Caco-2 (cell line): ENCODE data around the gene LRRC2. TPM values are rescaled to one million over a fixed set of nuclear protein-coding genes. Genes with fewer than 3 reads are reported as not detected.

ENCODE experiments used
- BruUV-seq: library from RNA; stranded (reverse); fragments of 400-500 nt; replicated peaks from 2 replicates; lab custom pipeline; 2021; lab: Mats Ljungman, UMichigan
- CTCF ChIA-PET: fragments of 300-600 bp; sonication (Branson Sonifier 250); formaldehyde crosslinking; loops from one replicate; lab custom pipeline; 2022; ENCODE audit warnings: antibody characterized with exemption; lab: Charles Lee
- POLR2A ChIA-PET: fragments of 300-600 bp; sonication (Branson Sonifier 250); formaldehyde crosslinking; loops from one replicate; lab custom pipeline; 2022; ENCODE audit warnings: antibody characterized with exemption; lab: Charles Lee
- DNase-seq, 2 experiments: peaks; one replicate each; pipeline versions ENCODE4 v3.0.0 to v3.0.0-alpha.2; 2020 to 2022
- H3K27me3 ChIP-seq: replicated peaks from 2 replicates; pipeline ENCODE4 v1.6.0; 2011; ENCODE audit warnings: low read length; ENCODE audit not compliant: control insufficient read depth, insufficient read depth
- H3K36me3 ChIP-seq: 2 replicates; pipeline ENCODE4 v1.5.1; 2011; ENCODE audit warnings: low read length; ENCODE audit not compliant: control insufficient read depth, insufficient read depth
- H3K4me1 ChIP-seq: fragments of 250-450 bp; sonication (Bioruptor Pico); 2 replicates; pipeline ENCODE4 v1.5.1; 2020; ENCODE audit warnings: mild to moderate bottlenecking
- H3K4me3 ChIP-seq: 2 replicates; pipeline ENCODE4 v1.5.1; 2011; ENCODE audit warnings: low read depth, mild to moderate bottlenecking, control low read depth, low read length
- H3K9me3 ChIP-seq: fragments of 250-450 bp; sonication (Bioruptor Pico); 2 replicates; pipeline ENCODE4 v1.5.1; 2020; ENCODE audit warnings: mild to moderate bottlenecking, moderate library complexity
- H3K27ac Mint-ChIP-seq: one replicate; pipeline ENCODE4 v1.8.0; 2022; ENCODE audit warnings: mixed read lengths; ENCODE audit not compliant: unreplicated experiment
- H3K27me3 Mint-ChIP-seq: one replicate; pipeline ENCODE4 v1.8.0; 2022; ENCODE audit warnings: mixed read lengths; ENCODE audit not compliant: insufficient read depth, unreplicated experiment
- H3K36me3 Mint-ChIP-seq: one replicate; pipeline ENCODE4 v1.8.0; 2022; ENCODE audit warnings: mild to moderate bottlenecking, mixed read lengths; ENCODE audit not compliant: insufficient read depth, unreplicated experiment
- H3K4me1 Mint-ChIP-seq: one replicate; pipeline ENCODE4 v1.8.0; 2022; ENCODE audit warnings: low read depth, mixed read lengths; ENCODE audit not compliant: unreplicated experiment
- H3K4me3 Mint-ChIP-seq: one replicate; pipeline ENCODE4 v1.8.0; 2022; ENCODE audit warnings: mild to moderate bottlenecking, moderate library complexity, mixed read lengths; ENCODE audit not compliant: unreplicated experiment
- H3K9me3 Mint-ChIP-seq: one replicate; pipeline ENCODE4 v1.8.0; 2022; ENCODE audit warnings: mixed read lengths; ENCODE audit not compliant: unreplicated experiment
- intact Hi-C: fragments of 100-400 bp; cut with micrococcal nuclease; formaldehyde crosslinking; loops from one replicate; pipeline ENCODE4 v1.10.0; 2022; ENCODE audit not compliant: unreplicated experiment
- total RNA-seq: library from RNA; stranded (reverse); gene quantifications from 2 replicates; pipeline ENCODE4 v1.2.3, GENCODE V29; 2022
- TF ChIP-seq, protein P1 (sequence below), 2 experiments: fragments of 200-600 bp in 1 of 2; IDR thresholded peaks; 1 replicate in 1 of 2; 2 replicates in 1 of 2; pipeline versions ENCODE4 v1.5.1 to v1.8.0; 2011 to 2022; ENCODE audit warnings: antibody characterized with exemption in 1 of 2, control low read depth in 1 of 2, inconsistent platforms in 1 of 2, low read depth in 1 of 2, low read length in 1 of 2, mild to moderate bottlenecking in 1 of 2, moderate library complexity in 1 of 2; ENCODE audit not compliant: insufficient read depth in 1 of 2, severe bottlenecking in 1 of 2, unreplicated experiment in 1 of 2

LRRC2 gene
- total RNA-seq, 1 experiment from 2014 or later: 0.27 TPM

DNA sequence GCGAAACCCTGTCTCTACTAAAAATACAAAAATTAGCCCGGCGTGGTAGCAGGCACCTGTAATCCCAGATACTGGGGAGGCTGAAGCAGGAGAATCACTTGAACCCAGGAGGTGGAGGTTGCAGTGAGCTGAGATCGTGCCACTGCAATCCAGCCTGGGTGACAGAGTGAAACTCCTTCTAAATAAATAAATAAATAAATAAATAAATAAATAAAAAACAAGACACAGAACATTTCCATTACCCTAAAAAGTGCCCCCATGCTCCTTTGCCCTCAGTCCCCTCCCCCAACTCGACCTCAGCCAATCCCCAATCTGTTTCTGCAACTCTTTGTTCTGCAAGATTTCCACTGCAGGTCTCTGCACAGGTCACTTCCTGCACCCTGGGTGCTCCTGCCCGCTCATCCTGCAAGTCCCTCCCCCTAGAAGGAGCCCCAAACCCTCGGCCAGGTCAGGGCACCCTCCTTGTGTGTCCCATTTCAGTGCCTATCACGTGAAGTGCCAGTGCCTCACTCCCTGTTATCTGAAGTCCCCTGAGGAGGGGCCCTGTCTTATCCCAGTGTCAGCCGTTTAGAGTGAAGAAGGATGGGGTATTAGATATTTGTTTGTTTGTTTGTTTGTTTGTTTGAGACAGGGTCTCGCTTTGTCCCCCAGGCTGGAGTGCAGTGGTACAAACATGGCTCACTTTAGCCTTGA lies 47.4 kb upstream of the LRRC2 start:
- TF ChIP-seq, protein P1, sequence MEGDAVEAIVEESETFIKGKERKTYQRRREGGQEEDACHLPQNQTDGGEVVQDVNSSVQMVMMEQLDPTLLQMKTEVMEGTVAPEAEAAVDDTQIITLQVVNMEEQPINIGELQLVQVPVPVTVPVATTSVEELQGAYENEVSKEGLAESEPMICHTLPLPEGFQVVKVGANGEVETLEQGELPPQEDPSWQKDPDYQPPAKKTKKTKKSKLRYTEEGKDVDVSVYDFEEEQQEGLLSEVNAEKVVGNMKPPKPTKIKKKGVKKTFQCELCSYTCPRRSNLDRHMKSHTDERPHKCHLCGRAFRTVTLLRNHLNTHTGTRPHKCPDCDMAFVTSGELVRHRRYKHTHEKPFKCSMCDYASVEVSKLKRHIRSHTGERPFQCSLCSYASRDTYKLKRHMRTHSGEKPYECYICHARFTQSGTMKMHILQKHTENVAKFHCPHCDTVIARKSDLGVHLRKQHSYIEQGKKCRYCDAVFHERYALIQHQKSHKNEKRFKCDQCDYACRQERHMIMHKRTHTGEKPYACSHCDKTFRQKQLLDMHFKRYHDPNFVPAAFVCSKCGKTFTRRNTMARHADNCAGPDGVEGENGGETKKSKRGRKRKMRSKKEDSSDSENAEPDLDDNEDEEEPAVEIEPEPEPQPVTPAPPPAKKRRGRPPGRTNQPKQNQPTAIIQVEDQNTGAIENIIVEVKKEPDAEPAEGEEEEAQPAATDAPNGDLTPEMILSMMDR (IDR thresholded peaks at IDR 0.05; ENCODE audit: insufficient read depth in 1 of 2, low read depth in 1 of 2, low read length in 1 of 2, severe bottlenecking in 1 of 2, unreplicated experiment in 1 of 2): no peak
- no peaks in the 10 kb centered on the region for H3K4me1 Mint-ChIP-seq
- Histone ChIP-seq H3K4me3 (no peak overlapping the region), H3K27me3 (no peaks in the 10 kb centered on the region), H3K4me1 (no peaks in the 10 kb centered on the region), H3K36me3 (no peaks in the 10 kb centered on the region), H3K9me3 (no peaks in the 10 kb centered on the region)
- no peak for DNase-seq
- CTCF ChIA-PET: no interaction called here
- intact Hi-C loops: no loop called here
- no peaks in the 10 kb centered on the region for H3K9me3 Mint-ChIP-seq
- no peak overlapping the region for H3K4me3 Mint-ChIP-seq
- no peak overlapping the region for H3K27ac Mint-ChIP-seq
- H3K27me3 Mint-ChIP-seq: no peaks in the 10 kb centered on the region
- no TSS peak for BruUV-seq
- H3K36me3 Mint-ChIP-seq: no peaks in the 10 kb centered on the region
- POLR2A ChIA-PET: no interaction called here

DNA sequence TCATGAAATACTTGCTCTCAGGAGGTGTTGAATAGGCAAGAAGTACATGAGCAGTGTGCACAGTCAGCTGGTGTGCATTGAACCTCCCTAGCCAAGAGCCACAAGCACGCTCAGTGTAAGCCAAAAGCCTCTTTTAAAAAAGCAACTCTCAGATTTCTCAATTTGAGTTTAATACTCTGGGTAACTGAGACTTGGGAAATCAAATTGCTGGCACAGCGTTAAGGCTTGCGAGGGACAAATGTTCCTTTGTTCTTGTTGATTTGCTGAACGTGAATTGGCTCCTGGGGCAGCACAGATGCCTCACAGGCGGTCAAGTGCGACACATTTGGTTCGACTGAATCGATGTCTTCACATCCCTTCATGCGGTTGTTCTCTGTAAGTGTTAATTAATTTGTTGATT lies 46.2 kb upstream of the LRRC2 start, which contains the start of gene FAM240A:
Gene FAM240A, plus strand, starts transcription at position 202 of the 400 bp plus-strand sequence. Its CDS starts 159 bp downstream, at position 361.
- no peaks in the 10 kb centered on the region for H3K27me3 Mint-ChIP-seq
- H3K27ac Mint-ChIP-seq: no peak within 1 kb of the TSS
- CTCF ChIA-PET: no interaction called here
- TF ChIP-seq, protein P1 (IDR thresholded peaks at IDR 0.05; ENCODE audit: insufficient read depth in 1 of 2, low read depth in 1 of 2, low read length in 1 of 2, severe bottlenecking in 1 of 2, unreplicated experiment in 1 of 2): no peak
- no peak for DNase-seq
- intact Hi-C loops: no loop called here
- Histone ChIP-seq H3K4me1 (no peaks in the 10 kb centered on the region), H3K36me3 (no peaks in the 10 kb centered on the region), H3K4me3 (no peak within 1 kb of the TSS), H3K9me3 (no peaks in the 10 kb centered on the region), H3K27me3 (no peaks in the 10 kb centered on the region)
- no TSS peak for BruUV-seq
- H3K36me3 Mint-ChIP-seq: no peaks in the 10 kb centered on the region
- H3K9me3 Mint-ChIP-seq: no peaks in the 10 kb centered on the region
- H3K4me3 Mint-ChIP-seq: no peak within 1 kb of the TSS
- no peaks in the 10 kb centered on the region for H3K4me1 Mint-ChIP-seq
- POLR2A ChIA-PET: interaction anchor here (0.5 kb wide), 1 partner anchor 61 kb away, joined by 5 read pairs; no protein-coding TSS in a partner anchor

DNA sequence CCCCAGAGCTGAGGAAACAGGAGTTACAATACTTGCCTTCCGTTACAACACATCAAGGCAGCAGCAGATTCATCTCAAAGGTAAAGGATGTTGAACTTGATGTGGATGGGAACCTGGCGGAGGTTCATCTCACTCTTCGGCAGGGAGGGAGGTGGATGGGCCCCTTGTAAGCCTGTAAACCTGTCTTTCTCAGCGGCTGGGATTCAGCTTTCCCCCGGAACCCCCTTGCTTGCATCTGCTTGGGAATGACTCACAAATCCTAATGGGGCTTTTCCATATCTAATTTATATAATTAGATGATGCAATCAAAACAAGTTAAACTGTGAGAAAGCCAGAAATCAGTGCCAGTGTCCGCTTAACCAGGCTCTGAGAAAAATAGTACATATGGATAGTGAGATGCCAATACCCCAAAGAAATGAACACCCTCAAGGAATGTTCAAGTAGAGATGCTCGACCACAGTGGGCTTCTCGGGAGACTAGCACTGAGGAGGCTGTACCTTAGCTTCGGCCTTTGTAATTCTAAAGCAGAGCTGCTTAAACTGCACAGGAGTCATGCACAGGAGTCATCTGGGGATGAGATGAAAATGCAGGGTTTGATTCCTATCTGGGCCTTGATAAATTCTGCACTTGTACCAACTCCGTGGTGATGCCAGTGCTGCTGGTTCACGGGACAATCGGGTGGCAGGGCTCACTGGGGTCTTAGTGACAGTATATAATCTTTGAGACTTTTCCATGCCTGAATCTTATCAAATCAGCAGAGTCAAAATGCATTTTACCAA lies 44.0 kb upstream of the LRRC2 start:
- BruUV-seq: no TSS peak

More for the DNA sequence above, 44.0 kb upstream of the LRRC2 start:
- Mint-ChIP-seq H3K4me3 (no peak overlapping the region), H3K27ac (no peak overlapping the region), H3K27me3 (no peaks in the 10 kb centered on the region), H3K36me3 (no peaks in the 10 kb centered on the region), H3K9me3 (no peaks in the 10 kb centered on the region), H3K4me1 (no peaks in the 10 kb centered on the region)
- intact Hi-C loops: no loop called here
- ChIA-PET POLR2A (no interaction called here), CTCF (no interaction called here)
- no peak for DNase-seq
- Histone ChIP-seq H3K27me3 (no peaks in the 10 kb centered on the region), H3K36me3 (no peaks in the 10 kb centered on the region), H3K4me3 (no peak overlapping the region), H3K4me1 (no peaks in the 10 kb centered on the region), H3K9me3 (no peaks in the 10 kb centered on the region)
- TF ChIP-seq, protein P1 (IDR thresholded peaks at IDR 0.05; ENCODE audit: insufficient read depth in 1 of 2, low read depth in 1 of 2, low read length in 1 of 2, severe bottlenecking in 1 of 2, unreplicated experiment in 1 of 2): no peak
